Nephron (organoid): ENCODE measurements around the gene ZNF407.

Experiments used
- H3K27ac Mint-ChIP-seq, 3 experiments: 2 replicates each; pipeline ENCODE4 v1.8.0; 2020; ENCODE audit warnings: mixed read lengths in 3 of 3, mild to moderate bottlenecking in 2 of 3, moderate library complexity in 1 of 3
- H3K27me3 Mint-ChIP-seq: 2 replicates; pipeline ENCODE4 v1.8.0; 2021; ENCODE audit warnings: low read depth, mild to moderate bottlenecking, moderate library complexity, mixed read lengths
- H3K36me3 Mint-ChIP-seq: 2 replicates; pipeline ENCODE4 v1.8.0; 2020; ENCODE audit warnings: low read depth, mixed read lengths
- H3K4me1 Mint-ChIP-seq: 2 replicates; pipeline ENCODE4 v1.8.0; 2020; ENCODE audit warnings: mixed read lengths
- H3K4me3 Mint-ChIP-seq, 3 experiments: 2 replicates each; pipeline ENCODE4 v1.8.0; 2020; ENCODE audit warnings: mild to moderate bottlenecking in 3 of 3, mixed read lengths in 3 of 3, moderate library complexity in 2 of 3
- H3K9me3 Mint-ChIP-seq: 2 replicates; pipeline ENCODE4 v1.8.0; 2020; ENCODE audit warnings: mixed read lengths
- TF ChIP-seq, protein P1 (sequence below), 3 experiments: fragments of 200-600 bp; sonication (generic); IDR thresholded peaks; one replicate each; pipeline ENCODE4 v1.5.0; 2021; ENCODE audit warnings: antibody characterized with exemption in 3 of 3; ENCODE audit not compliant: unreplicated experiment in 3 of 3

Gene ZNF407

GRCh38 chr18:74590671-74591070, 7.0 kb upstream of the ZNF407 start:
- TF ChIP-seq, protein P1, sequence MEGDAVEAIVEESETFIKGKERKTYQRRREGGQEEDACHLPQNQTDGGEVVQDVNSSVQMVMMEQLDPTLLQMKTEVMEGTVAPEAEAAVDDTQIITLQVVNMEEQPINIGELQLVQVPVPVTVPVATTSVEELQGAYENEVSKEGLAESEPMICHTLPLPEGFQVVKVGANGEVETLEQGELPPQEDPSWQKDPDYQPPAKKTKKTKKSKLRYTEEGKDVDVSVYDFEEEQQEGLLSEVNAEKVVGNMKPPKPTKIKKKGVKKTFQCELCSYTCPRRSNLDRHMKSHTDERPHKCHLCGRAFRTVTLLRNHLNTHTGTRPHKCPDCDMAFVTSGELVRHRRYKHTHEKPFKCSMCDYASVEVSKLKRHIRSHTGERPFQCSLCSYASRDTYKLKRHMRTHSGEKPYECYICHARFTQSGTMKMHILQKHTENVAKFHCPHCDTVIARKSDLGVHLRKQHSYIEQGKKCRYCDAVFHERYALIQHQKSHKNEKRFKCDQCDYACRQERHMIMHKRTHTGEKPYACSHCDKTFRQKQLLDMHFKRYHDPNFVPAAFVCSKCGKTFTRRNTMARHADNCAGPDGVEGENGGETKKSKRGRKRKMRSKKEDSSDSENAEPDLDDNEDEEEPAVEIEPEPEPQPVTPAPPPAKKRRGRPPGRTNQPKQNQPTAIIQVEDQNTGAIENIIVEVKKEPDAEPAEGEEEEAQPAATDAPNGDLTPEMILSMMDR (IDR thresholded peaks at IDR 0.05; ENCODE audit: unreplicated experiment in 3 of 3), result no peak
- peaks cover 12% of the 10 kb centered on the region for H3K4me1 Mint-ChIP-seq
- H3K4me3 Mint-ChIP-seq, result no peak overlapping the region
- peaks cover 17% of the 10 kb centered on the region for H3K27me3 Mint-ChIP-seq
- H3K27ac Mint-ChIP-seq, result no peak overlapping the region
- no peaks in the 10 kb centered on the region for H3K9me3 Mint-ChIP-seq
- peaks cover 22% of the 10 kb centered on the region for H3K36me3 Mint-ChIP-seq

DNA sequence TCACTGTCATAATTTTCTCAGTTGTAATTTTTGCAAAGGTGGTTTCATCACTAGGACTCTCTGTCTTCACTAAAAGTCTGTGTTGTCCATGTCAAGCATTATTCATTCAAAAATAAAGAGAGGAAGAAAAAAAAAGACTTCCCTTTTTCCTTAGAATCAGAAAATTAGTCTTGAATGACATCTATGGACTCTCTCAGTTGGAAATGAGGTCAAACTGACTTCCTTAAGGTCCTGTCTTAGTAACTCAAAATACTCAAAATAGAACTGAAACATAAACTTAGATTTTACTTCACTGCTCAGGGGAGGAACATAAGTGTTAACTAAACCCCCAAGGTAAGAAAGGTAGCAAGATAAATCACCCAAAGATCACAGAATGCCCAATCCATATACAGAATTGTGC, 2.2 kb upstream of the ZNF407 start:
- H3K4me3 Mint-ChIP-seq, result peak overlapping the region; percentile 87 to 96 (median 88)
- H3K36me3 Mint-ChIP-seq, result peaks cover 22% of the 10 kb centered on the region
- H3K27me3 Mint-ChIP-seq, result no peaks in the 10 kb centered on the region
- peak overlapping the region; percentile 81 to 92 (median 90) for H3K27ac Mint-ChIP-seq
- no peaks in the 10 kb centered on the region for H3K9me3 Mint-ChIP-seq
- TF ChIP-seq, protein P1 (IDR thresholded peaks at IDR 0.05; ENCODE audit: unreplicated experiment in 3 of 3), result no peak
- H3K4me1 Mint-ChIP-seq, result peaks cover 27% of the 10 kb centered on the region

DNA sequence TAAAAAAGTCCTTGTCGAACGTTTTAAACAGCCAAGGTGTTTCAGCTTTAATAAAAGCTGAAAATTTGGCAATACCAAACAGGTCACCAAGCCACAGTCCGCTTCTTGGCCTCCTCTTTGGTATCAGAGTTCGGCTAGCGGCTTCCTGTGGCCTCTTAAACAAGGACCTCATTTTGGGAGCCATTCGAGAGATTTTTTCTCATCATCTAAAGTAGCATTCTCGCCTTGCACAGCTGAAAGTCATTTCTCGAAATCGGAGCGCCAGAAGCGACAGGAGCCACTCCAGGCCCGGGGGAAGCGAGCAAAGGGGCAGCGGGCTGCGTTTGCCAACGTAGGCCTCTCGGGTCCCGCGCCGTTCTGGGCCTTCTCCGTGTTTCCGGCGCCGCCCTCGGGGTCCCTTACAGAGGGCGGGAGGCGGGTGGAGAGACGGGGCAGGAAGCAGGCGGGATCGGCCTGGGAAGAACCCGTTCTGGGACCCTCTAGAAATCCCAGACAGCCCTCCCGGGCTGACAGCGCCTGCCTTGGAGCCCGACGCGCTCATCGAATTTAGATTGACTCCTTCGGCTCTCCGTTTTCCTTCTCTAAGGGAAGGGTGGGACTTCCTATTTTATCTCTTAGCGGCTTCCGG, 522 bp upstream of the ZNF407 start:
- peak overlapping the region; percentile 99 to 100 (median 100) for H3K27ac Mint-ChIP-seq
- H3K27me3 Mint-ChIP-seq, result no peaks in the 10 kb centered on the region
- H3K4me1 Mint-ChIP-seq, result peaks cover 27% of the 10 kb centered on the region
- TF ChIP-seq, protein P1 (IDR thresholded peaks at IDR 0.05; ENCODE audit: unreplicated experiment in 3 of 3), result no peak
- H3K9me3 Mint-ChIP-seq, result no peaks in the 10 kb centered on the region
- H3K4me3 Mint-ChIP-seq, result peak overlapping the region; percentile 96 to 97 (median 96)
- H3K36me3 Mint-ChIP-seq, result peaks cover 22% of the 10 kb centered on the region

DNA sequence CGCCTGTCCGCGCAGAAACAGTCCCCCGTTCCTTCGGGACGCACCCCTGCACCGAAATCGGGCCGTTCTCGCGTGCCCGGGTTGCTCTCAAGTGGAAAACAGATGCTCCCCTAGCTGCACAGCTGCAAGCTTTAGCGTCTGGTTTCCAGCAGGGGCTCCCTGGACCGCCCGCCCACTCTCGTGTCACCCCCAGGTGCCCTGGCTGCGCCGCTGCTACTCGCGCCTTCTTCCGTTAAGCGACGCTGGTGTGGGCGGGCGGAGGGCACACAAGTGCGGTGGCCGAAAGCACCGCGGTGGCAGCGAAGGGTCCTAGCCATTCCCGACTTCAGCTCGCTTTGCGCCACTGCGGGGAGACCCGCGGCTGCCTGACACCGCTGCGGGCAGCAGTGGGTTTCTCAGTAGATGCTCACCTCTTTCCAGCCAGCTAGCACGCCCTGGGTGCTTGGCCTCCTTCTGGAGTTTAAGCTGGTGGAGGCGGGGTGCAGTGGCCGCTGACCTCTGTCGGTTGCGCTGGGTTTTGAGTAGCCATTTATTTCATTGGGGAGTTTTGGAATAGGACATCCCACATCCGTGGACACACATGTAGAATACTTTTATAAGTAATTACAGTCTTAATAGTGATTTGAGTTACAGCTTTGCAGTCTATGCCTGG, 806 bp downstream of the ZNF407 start:
- H3K4me3 Mint-ChIP-seq, result peak overlapping the region; percentile 96 to 97 (median 96)
- TF ChIP-seq, protein P1 (IDR thresholded peaks at IDR 0.05; ENCODE audit: unreplicated experiment in 3 of 3), result peak in 2 of 3 experiments; percentile 3 to 41
- peaks cover 27% of the 10 kb centered on the region for H3K4me1 Mint-ChIP-seq
- peak overlapping the region; percentile 99 to 100 (median 100) for H3K27ac Mint-ChIP-seq
- H3K9me3 Mint-ChIP-seq, result no peaks in the 10 kb centered on the region
- no peaks in the 10 kb centered on the region for H3K27me3 Mint-ChIP-seq
- H3K36me3 Mint-ChIP-seq, result peaks cover 15% of the 10 kb centered on the region

DNA sequence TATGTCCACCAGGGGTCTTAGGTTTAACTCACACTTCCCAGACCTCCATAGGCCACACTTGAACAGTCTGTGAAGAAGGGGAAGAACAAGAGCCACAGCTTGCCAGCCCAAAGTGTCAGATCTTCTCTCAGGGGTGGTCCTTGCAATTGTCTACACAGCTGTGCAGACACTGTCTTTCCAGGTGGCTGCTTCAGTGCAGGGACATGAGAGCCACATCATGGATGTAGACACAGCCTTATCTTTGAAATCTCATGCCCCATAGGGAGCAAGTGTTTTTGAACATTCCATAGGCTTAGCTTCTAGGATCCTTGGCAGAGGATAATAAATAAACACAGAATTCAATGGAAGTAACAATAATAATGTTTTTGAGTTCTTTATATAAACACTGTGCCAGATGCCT, 6.7 kb downstream of the ZNF407 start:
- Mint-ChIP-seq H3K4me1 (peaks cover 18% of the 10 kb centered on the region), H3K27me3 (no peaks in the 10 kb centered on the region), H3K27ac (no peak overlapping the region), H3K4me3 (no peak overlapping the region), H3K36me3 (no peaks in the 10 kb centered on the region), H3K9me3 (no peaks in the 10 kb centered on the region)
- TF ChIP-seq, protein P1 (IDR thresholded peaks at IDR 0.05; ENCODE audit: unreplicated experiment in 3 of 3), result no peak
